Amygdala (tissue), 56 donors: ENCODE results near the gene KLHL42.
"Not testable (repeated sequence)": the region's sequence is repeated elsewhere in the genome, so short reads cannot be mapped to it uniquely, and the experiment has no call there.

Experiments
- DNase-seq, 56 donors: peaks; one replicate each; lab custom pipeline; 2025; lab: John Stamatoyannopoulos, UW

The KLHL42 gene

GRCh38 chr12:27814411-27814810 lies 34.4 kb downstream of the KLHL42 start:
- no peak for DNase-seq

GRCh38 chr12:27814851-27815591 lies 35.0 kb downstream of the KLHL42 start:
- no peak for DNase-seq

GRCh38 chr12:27817766-27818165 lies 37.7 kb downstream of the KLHL42 start:
- DNase-seq, result no peak

- no peak for DNase-seq
These were observed 38.4 kb downstream of the KLHL42 start for GRCh38 chr12:27818401-27818918.

- no peak for DNase-seq
These were observed 40.5 kb downstream of the KLHL42 start for GRCh38 chr12:27820564-27820963.

GRCh38 chr12:27821259-27821973 lies 41.4 kb downstream of the KLHL42 start:
- DNase-seq, result peak in 6 of 56 donors; percentile 4 to 71 (median 12)

- no peak for DNase-seq
These were observed 42.2 kb downstream of the KLHL42 start for GRCh38 chr12:27822076-27822712.

- DNase-seq, result no peak
These were observed 43.0 kb downstream of the KLHL42 start for GRCh38 chr12:27823038-27823437.

- DNase-seq, result no peak
These were observed 44.3 kb downstream of the KLHL42 start for GRCh38 chr12:27824126-27824842.

- DNase-seq, result no peak
These were observed 46.0 kb downstream of the KLHL42 start for GRCh38 chr12:27826076-27826475.

- no peak for DNase-seq
These were observed 48.2 kb downstream of the KLHL42 start for GRCh38 chr12:27828196-27828595.

- no peak for DNase-seq
These were observed 58.6 kb downstream of the KLHL42 start for GRCh38 chr12:27838543-27839185.

GRCh38 chr12:27840229-27840999 lies 60.4 kb downstream of the KLHL42 start:
- DNase-seq, result no peak

GRCh38 chr12:27841392-27841882 lies 61.4 kb downstream of the KLHL42 start:
- DNase-seq, result no peak

GRCh38 chr12:27843714-27844245 lies 63.7 kb downstream of the KLHL42 start:
- DNase-seq, result no peak

- no peak for DNase-seq
These were observed 64.5 kb downstream of the KLHL42 start for GRCh38 chr12:27844366-27845090.

- no peak for DNase-seq
These were observed 65.2 kb downstream of the KLHL42 start for GRCh38 chr12:27845187-27845586.

GRCh38 chr12:27845706-27846105 lies 65.7 kb downstream of the KLHL42 start:
- not testable (repeated sequence) for DNase-seq
